OCI-LY1 (cell line): Measurements from ENCODE around the gene ASNSD1.
"Not testable (repeated sequence)": the region's sequence is repeated elsewhere in the genome, so short reads cannot be mapped to it uniquely, and the experiment has no call there.

ENCODE experiments used
- H2AFZ ChIP-seq: fragments of 200-600 bp; sonication (generic), shearing (Covaris generic); 2 replicates; pipeline ENCODE4 v1.6.0; 2014; ENCODE audit warnings: antibody characterized with exemption, mild to moderate bottlenecking, low read length
- H3F3A ChIP-seq: fragments of 200-600 bp; sonication (generic), shearing (Covaris generic); 2 replicates; pipeline ENCODE4 v1.6.0; 2014; ENCODE audit warnings: mild to moderate bottlenecking, antibody characterized with exemption, low read length, moderate library complexity; ENCODE audit not compliant: insufficient read depth
- H3K27ac ChIP-seq: fragments of 200-600 bp; sonication (generic); 2 replicates; pipeline ENCODE4 v1.5.1; 2014; ENCODE audit warnings: low read length, mixed run types, mild to moderate bottlenecking, low read depth; ENCODE audit not compliant: poor library complexity, severe bottlenecking
- H3K27me3 ChIP-seq: fragments of 200-600 bp; sonication (generic); 2 replicates; pipeline ENCODE4 v1.6.0; 2014; ENCODE audit warnings: antibody characterized with exemption, mild to moderate bottlenecking, low read length, moderate library complexity; ENCODE audit not compliant: insufficient read depth
- H3K36me3 ChIP-seq: fragments of 200-600 bp; sonication (generic); 2 replicates; pipeline ENCODE4 v1.6.1; 2014; ENCODE audit warnings: mild to moderate bottlenecking, antibody characterized with exemption, low read length, moderate library complexity, mixed read lengths; ENCODE audit not compliant: insufficient read depth
- H3K4me1 ChIP-seq: fragments of 200-600 bp; sonication (generic); 2 replicates; pipeline ENCODE4 v1.5.1; 2014; ENCODE audit warnings: mild to moderate bottlenecking, low read length, moderate library complexity; ENCODE audit not compliant: insufficient read depth, severe bottlenecking
- H3K4me2 ChIP-seq: fragments of 200-600 bp; sonication (generic), shearing (Covaris generic); 2 replicates; pipeline ENCODE4 v1.6.1; 2014; ENCODE audit warnings: low read length
- H3K4me3 ChIP-seq: fragments of 200-600 bp; sonication (generic); 2 replicates; pipeline ENCODE4 v1.5.1; 2014; ENCODE audit warnings: low read length, low read depth, mild to moderate bottlenecking, mixed read lengths; ENCODE audit not compliant: poor library complexity, severe bottlenecking
- H3K79me2 ChIP-seq: fragments of 200-600 bp; shearing (Covaris generic); 2 replicates; pipeline ENCODE4 v1.6.1; 2016; ENCODE audit warnings: mixed run types, low read length, mixed read lengths; ENCODE audit not compliant: insufficient read depth
- H3K9ac ChIP-seq: fragments of 200-600 bp; sonication (generic), shearing (Covaris generic); 2 replicates; pipeline ENCODE4 v1.6.1; 2014; ENCODE audit warnings: mild to moderate bottlenecking, low read length, mixed read lengths
- H3K9me2 ChIP-seq: fragments of 200-600 bp; sonication (generic), shearing (Covaris generic); 2 replicates; pipeline ENCODE4 v1.6.1; 2014; ENCODE audit warnings: low read depth, mild to moderate bottlenecking, low read length, mixed read lengths
- H3K9me3 ChIP-seq: fragments of 200-600 bp; shearing (Covaris generic); 2 replicates; pipeline ENCODE4 v1.6.1; 2014; ENCODE audit warnings: low read length, mixed read lengths
- H4K20me1 ChIP-seq: fragments of 200-600 bp; sonication (generic), shearing (Covaris generic); 2 replicates; pipeline ENCODE4 v1.6.0; 2016; ENCODE audit warnings: mild to moderate bottlenecking, low read length; ENCODE audit not compliant: insufficient read depth
- CTCF ChIP-seq: fragments of 200-600 bp; sonication (generic), shearing (Covaris generic); IDR thresholded peaks from 2 replicates; pipeline ENCODE4 v1.5.1; 2017; ENCODE audit warnings: mild to moderate bottlenecking, antibody characterized with exemption, low read length, moderate library complexity, mixed read lengths
- EZH2 ChIP-seq: fragments of 200-600 bp; sonication (generic), shearing (Covaris generic); IDR thresholded peaks from 2 replicates; pipeline ENCODE4 v1.8.0; 2017; ENCODE audit warnings: borderline replicate concordance, mixed run types, mild to moderate bottlenecking, antibody characterized with exemption, low read length, moderate library complexity, mixed read lengths

Gene ASNSD1

GRCh38 chr2:189661957-189662321, 680 bp downstream of the ASNSD1 start:
- Histone ChIP-seq H3K36me3 (peaks cover 26% of the 10 kb centered on the region), H3K4me2 (peak overlapping the region; percentile 88), H3K4me1 (peaks cover 34% of the 10 kb centered on the region), H3K27ac (peak overlapping the region; percentile 16), H3K9ac (peak overlapping the region; percentile 94), H2AFZ (no peak overlapping the region), H3F3A (no peaks in the 10 kb centered on the region), H3K9me3 (no peaks in the 10 kb centered on the region), H3K4me3 (peak overlapping the region; percentile 91), H4K20me1 (no peaks in the 10 kb centered on the region; the same call in 1 of the 2 replicates), H3K9me2 (no peaks in the 10 kb centered on the region), H3K79me2 (peaks cover 27% of the 10 kb centered on the region), H3K27me3 (no peaks in the 10 kb centered on the region)
- TF ChIP-seq CTCF (no peak), EZH2 (no peak)

GRCh38 chr2:189662669-189663226, 1.5 kb downstream of the ASNSD1 start:
- peak overlapping the region; percentile 91 for H3K4me3 ChIP-seq
- peak overlapping the region; percentile 94 for H3K9ac ChIP-seq
- peak overlapping the region; percentile 88 for H3K4me2 ChIP-seq
- H4K20me1 ChIP-seq: no peaks in the 10 kb centered on the region; the same call in 1 of the 2 replicates
- H3K4me1 ChIP-seq: peaks cover 30% of the 10 kb centered on the region
- peaks cover 27% of the 10 kb centered on the region for H3K79me2 ChIP-seq
- H3F3A ChIP-seq: no peaks in the 10 kb centered on the region
- peaks cover 35% of the 10 kb centered on the region for H3K36me3 ChIP-seq
- TF ChIP-seq EZH2: no peak
- no peaks in the 10 kb centered on the region for H3K27me3 ChIP-seq
- H3K9me2 ChIP-seq: no peaks in the 10 kb centered on the region
- peak overlapping the region; percentile 16 for H3K27ac ChIP-seq
- H2AFZ ChIP-seq: no peak overlapping the region
- no peaks in the 10 kb centered on the region for H3K9me3 ChIP-seq

- H2AFZ ChIP-seq, H3K27me3 ChIP-seq, H3K27ac ChIP-seq, H3K9me2 ChIP-seq, H3F3A ChIP-seq, H3K9me3 ChIP-seq, H4K20me1 ChIP-seq, H3K9ac ChIP-seq, H3K4me2 ChIP-seq: not testable (repeated sequence)
- Histone ChIP-seq H3K4me3 (peak overlapping the region; percentile 13), H3K4me1 (peaks cover 24% of the 10 kb centered on the region), H3K36me3 (peaks cover 40% of the 10 kb centered on the region), H3K79me2 (peaks cover 27% of the 10 kb centered on the region)
These were observed 2.1 kb downstream of the ASNSD1 start for GRCh38 chr2:189663319-189663718.

GRCh38 chr2:189669913-189670312, 8.7 kb downstream of the ASNSD1 start:
- no peak overlapping the region for H3K9ac ChIP-seq
- no peaks in the 10 kb centered on the region for H3K79me2 ChIP-seq
- no peak overlapping the region for H2AFZ ChIP-seq
- H3K27me3 ChIP-seq: no peaks in the 10 kb centered on the region
- H3K4me1 ChIP-seq: peaks cover 14% of the 10 kb centered on the region
- peaks cover 71% of the 10 kb centered on the region for H3K36me3 ChIP-seq
- no peaks in the 10 kb centered on the region for H3K9me2 ChIP-seq
- no peaks in the 10 kb centered on the region; the same call in 1 of the 2 replicates for H4K20me1 ChIP-seq
- no peaks in the 10 kb centered on the region for H3K9me3 ChIP-seq
- H3K27ac ChIP-seq: no peak overlapping the region
- no peak overlapping the region for H3K4me3 ChIP-seq
- no peak for TF ChIP-seq EZH2
- TF ChIP-seq CTCF: no peak
- no peak overlapping the region for H3K4me2 ChIP-seq
- H3F3A ChIP-seq: no peaks in the 10 kb centered on the region
